ENCODE measurements around the gene KRT76.

The KRT76 gene

GRCh38 chr12:52813203-52813819 is 36.2 kb upstream of the KRT76 start:
- DNase-seq = no peak

- DNase-seq = no peak
These were observed 35.6 kb upstream of the KRT76 start for GRCh38 chr12:52812749-52813148.

GRCh38 chr12:52812073-52812400 is 34.9 kb upstream of the KRT76 start:
- no peak for DNase-seq

- DNase-seq = no peak
These were observed 34.3 kb upstream of the KRT76 start for GRCh38 chr12:52811191-52812072.

GRCh38 chr12:52810554-52810953 is 33.4 kb upstream of the KRT76 start:
- no peak for DNase-seq

GRCh38 chr12:52809166-52809565 is 32.0 kb upstream of the KRT76 start:
- DNase-seq = no peak

GRCh38 chr12:52808573-52809160 is 31.5 kb upstream of the KRT76 start:
- DNase-seq = no peak

GRCh38 chr12:52807544-52808470 is 30.7 kb upstream of the KRT76 start:
- no peak for DNase-seq

- no peak for DNase-seq
These were observed 29.8 kb upstream of the KRT76 start for GRCh38 chr12:52806821-52807543.

- DNase-seq = no peak
These were observed 29.1 kb upstream of the KRT76 start for GRCh38 chr12:52806169-52806811.

GRCh38 chr12:52805739-52806138 is 28.6 kb upstream of the KRT76 start:
- DNase-seq = no peak

GRCh38 chr12:52805000-52805399 is 27.9 kb upstream of the KRT76 start:
- no peak for DNase-seq

- no peak for DNase-seq
These were observed 25.3 kb upstream of the KRT76 start for GRCh38 chr12:52802442-52802841.

- DNase-seq = no peak
These were observed 24.6 kb upstream of the KRT76 start for GRCh38 chr12:52801773-52802172.

- DNase-seq = no peak
These were observed 23.2 kb upstream of the KRT76 start for GRCh38 chr12:52800259-52800917.

- no peak for DNase-seq
These were observed 22.5 kb upstream of the KRT76 start for GRCh38 chr12:52799505-52800211.

- no peak for DNase-seq
These were observed 21.7 kb upstream of the KRT76 start for GRCh38 chr12:52798671-52799504.

GRCh38 chr12:52798003-52798670 is 21.0 kb upstream of the KRT76 start:
- no peak for DNase-seq

- DNase-seq = no peak
These were observed 20.4 kb upstream of the KRT76 start for GRCh38 chr12:52797529-52797894.

Measured in Kasumi-1 (cell line).